Erythroblast (primary cell): ENCODE data around the gene IQCK.

Experiments
- GATA1 ChIP-seq: IDR thresholded peaks from 2 replicates; pipeline ENCODE4 v1.6.1; 2011; ENCODE audit warnings: low read depth, mild to moderate bottlenecking, control low read depth, low read length, moderate library complexity
- POLR2A ChIP-seq: IDR thresholded peaks from 2 replicates; pipeline ENCODE4 v1.6.1; 2011; ENCODE audit warnings: mild to moderate bottlenecking, low read length

DNA sequence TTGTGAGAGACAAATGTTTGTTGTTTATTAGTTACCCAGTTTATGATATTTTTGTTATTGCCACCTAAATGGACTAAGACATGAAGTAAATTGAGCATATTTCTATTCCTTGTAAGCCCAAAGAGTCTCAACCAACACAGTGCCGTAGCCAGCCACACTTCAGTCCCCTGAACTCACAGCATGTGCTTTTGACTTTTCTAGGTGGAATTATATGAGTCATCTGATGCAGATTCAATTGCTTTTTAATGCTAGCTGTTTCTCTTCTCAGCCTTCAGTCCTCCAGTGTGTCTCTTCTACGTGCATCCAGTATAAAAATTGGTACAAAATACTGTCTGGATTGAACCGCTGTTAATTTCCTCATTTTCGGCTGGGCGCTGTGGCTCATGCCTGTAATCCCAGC lies 39.0 kb downstream of the IQCK start:
- TF ChIP-seq POLR2A (no peak), GATA1 (no peak)
